C4-2B (cell line): ENCODE data around the gene GGN.

Experiments
- CTCF ChIP-seq: fragments of 450-650 bp; conservative IDR thresholded peaks from 2 replicates; pipeline ENCODE4 v1.5.1; 2017; ENCODE audit warnings: mild to moderate bottlenecking
- ZFX ChIP-seq: fragments of 450-650 bp; IDR thresholded peaks from 2 replicates; pipeline ENCODE4 v1.6.1; 2017

- TF ChIP-seq CTCF: peak; percentile 98
- peak; percentile 87; the same call in 1 of the 2 replicates for TF ChIP-seq ZFX
Observed at GRCh38 chr19:38402967-38403674, 15.3 kb upstream of the GGN start, which contains the start of gene FAM98C.
